Omental fat pad (tissue), 4 donors: ENCODE results near the gene C1QTNF6. TPM values are rescaled to one million over a fixed set of nuclear protein-coding genes. Genes with fewer than 3 reads are reported as not detected.
"Not testable (repeated sequence)": the region's sequence is repeated elsewhere in the genome, so short reads cannot be mapped to it uniquely, and the experiment has no call there.

Experiments used
- ATAC-seq: fragments of 150-250 bp; one replicate; pipeline ENCODE4 v1.9.1; 2016; ENCODE audit warnings: mild to moderate bottlenecking, moderate library complexity; ENCODE audit not compliant: low FRiP score
- DNase-seq: peaks from one replicate; pipeline ENCODE4 v3.0.0-alpha.2; 2019; ENCODE audit warnings: low spot score
- CTCF ChIP-seq, 3 donors: fragments of 450-650 bp; IDR thresholded peaks; one replicate each; pipeline ENCODE4 v1.5.1; 2016 to 2017; ENCODE audit warnings: antibody characterized with exemption in 3 of 3, mild to moderate bottlenecking in 3 of 3, moderate library complexity in 2 of 3
- total RNA-seq, 4 donors: library from RNA; depleted of rRNA; stranded (reverse); fragments of >200 nt; gene quantifications; one replicate each; pipeline ENCODE4 v1.1.0, GENCODE V29; 2016

The C1QTNF6 gene
- total RNA-seq, 4 donors from 2014 or later, result 1.0 to 2.8 (median 1.4) TPM

GRCh38 chr22:37172266-37173245, 15.5 kb downstream of the C1QTNF6 start:
- ATAC-seq (no peak), DNase-seq (no peak)
- TF ChIP-seq CTCF (IDR thresholded peaks at IDR 0.05), result no peak

- TF ChIP-seq CTCF (IDR thresholded peaks at IDR 0.05), result no peak
- no peak for DNase-seq
- ATAC-seq, result no peak
These were observed 16.4 kb downstream of the C1QTNF6 start for GRCh38 chr22:37171662-37172061.

GRCh38 chr22:37170689-37171405, 17.2 kb downstream of the C1QTNF6 start:
- not testable (repeated sequence) for DNase-seq, ATAC-seq

- ATAC-seq (no peak), DNase-seq (no peak)
- no peak for TF ChIP-seq CTCF (IDR thresholded peaks at IDR 0.05)
These were observed 17.9 kb downstream of the C1QTNF6 start for GRCh38 chr22:37169947-37170688.

- no peak for DNase-seq
- no peak for TF ChIP-seq CTCF (IDR thresholded peaks at IDR 0.05)
- no peak for ATAC-seq
These were observed 18.6 kb downstream of the C1QTNF6 start for GRCh38 chr22:37169406-37169805.

- DNase-seq, result no peak
- no peak for TF ChIP-seq CTCF (IDR thresholded peaks at IDR 0.05)
- no peak for ATAC-seq
These were observed 19.9 kb downstream of the C1QTNF6 start for GRCh38 chr22:37167981-37168647.
